ENCODE measurements around the gene BARX1.

GRCh38 chr9:93958121-93958818 is 3.1 kb upstream of the BARX1 start:
- TF ChIP-seq SUZ12 (IDR thresholded peaks at IDR 0.05; ENCODE audit: extremely low read depth, insufficient read depth, insufficient read length) (no peak), YY1 (IDR thresholded peaks at IDR 0.05; ENCODE audit: insufficient read depth, insufficient read length) (no peak)

All from NT2/D1 (cell line).